ENCODE data around the gene ELAVL1. TPM values are rescaled to one million over a fixed set of nuclear protein-coding genes. Genes with fewer than 3 reads are reported as not detected.

The ELAVL1 gene
- total RNA-seq, 1 experiment from 2014 or later: 102 TPM

DNA sequence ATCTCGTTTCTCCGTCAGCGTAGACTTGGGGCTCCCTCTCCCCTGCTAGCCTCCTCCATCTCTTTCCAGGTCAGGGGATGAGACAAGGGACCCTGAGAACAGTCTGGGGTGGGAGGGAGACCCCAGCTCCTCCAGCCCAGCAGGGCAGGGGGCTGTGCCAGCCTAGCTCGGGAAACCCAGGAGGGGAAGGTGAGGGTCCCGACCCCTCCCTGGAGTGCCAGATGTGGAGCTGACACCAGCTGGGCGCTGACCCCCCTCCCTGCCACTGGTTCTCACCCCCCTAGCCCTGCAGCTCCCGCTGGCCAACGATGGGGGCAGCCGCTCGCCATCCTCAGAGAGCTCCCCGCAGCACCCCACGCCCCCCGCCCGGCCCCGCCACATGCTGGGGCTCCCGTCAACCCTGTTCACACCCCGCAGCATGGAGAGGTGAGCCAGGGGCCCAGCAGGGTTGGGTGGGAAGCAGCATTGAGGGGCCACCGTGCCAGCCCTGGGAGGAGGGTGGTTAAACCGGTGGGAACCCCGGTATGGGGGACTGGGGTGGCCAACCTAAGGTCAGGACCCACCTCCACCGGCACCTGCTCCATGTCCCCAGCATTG, 95.9 kb downstream of the ELAVL1 start:
- no peak for DNase-seq (ENCODE audit: low spot score)
- in situ Hi-C loops (cut with HindIII; ENCODE audit: low sequenced_read_pairs): no loop called here

DNA sequence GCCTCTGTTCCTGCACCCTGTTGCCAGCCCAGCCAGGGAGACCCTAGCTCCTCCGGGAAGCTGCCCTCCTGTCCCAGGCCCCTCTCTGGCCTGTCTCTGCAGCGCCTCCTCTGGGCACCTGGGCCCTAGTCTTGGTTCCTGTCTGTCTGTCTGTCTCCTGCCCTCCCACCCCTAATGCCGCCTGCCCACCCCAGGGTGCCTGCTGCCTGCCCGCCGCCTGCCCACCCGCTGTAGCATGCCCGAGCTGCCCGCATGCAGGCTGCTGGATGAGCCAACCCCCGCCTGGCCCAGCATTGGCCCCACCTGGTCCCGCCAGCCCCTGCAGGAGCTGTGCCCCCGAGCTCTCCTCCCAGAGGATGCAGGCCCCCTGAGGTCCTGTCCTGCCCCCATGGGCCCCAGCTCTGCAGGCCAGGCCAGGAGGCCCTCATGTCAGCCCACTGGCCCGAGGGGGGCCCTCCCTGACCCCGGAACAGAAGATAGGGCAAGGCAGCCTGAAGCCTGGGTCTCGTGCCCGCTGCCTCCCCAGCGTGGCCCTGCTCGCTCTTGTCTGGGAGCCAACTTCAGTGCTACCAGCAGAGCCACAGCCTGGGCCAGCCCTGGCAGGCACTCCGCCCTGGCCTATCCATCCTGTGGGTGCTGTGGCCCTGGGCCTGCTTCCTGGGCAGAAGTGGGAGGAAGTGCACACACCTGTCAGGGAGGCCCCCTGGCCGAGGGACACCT, 96.5 kb downstream of the ELAVL1 start:
- DNase-seq (ENCODE audit: low spot score): peak; percentile 50
- in situ Hi-C loops (cut with HindIII; ENCODE audit: low sequenced_read_pairs): no loop called here

Other genes with a start within 250 kb of the ELAVL1 start
- not detected in 2 replicates for gene CLEC4M, start 242.4 kb downstream of the ELAVL1 start, total RNA-seq (2014; rRNA removed; shearing (Covaris generic))
- gene EVI5L, start 175.4 kb downstream of the ELAVL1 start, total RNA-seq (2014; rRNA removed; shearing (Covaris generic)): 19.0 and 24.5 TPM in 2 replicates
- 0.03 and 0.49 TPM in 2 replicates for gene PRR36, start 131.3 kb downstream of the ELAVL1 start, total RNA-seq (2014; rRNA removed; shearing (Covaris generic))
- gene LRRC8E, start 117.1 kb downstream of the ELAVL1 start, total RNA-seq (2014; rRNA removed; shearing (Covaris generic)): 0.49 TPM in 1 of 2 replicates, not detected in the other
- 14.2 and 16.2 TPM in 2 replicates for gene MAP2K7, start 101.8 kb downstream of the ELAVL1 start, total RNA-seq (2014; rRNA removed; shearing (Covaris generic))
- gene TGFBR3L, start 90.8 kb downstream of the ELAVL1 start, total RNA-seq (2014; rRNA removed; shearing (Covaris generic)): not detected in 2 replicates
- gene SNAPC2, start 85.3 kb downstream of the ELAVL1 start, total RNA-seq (2014; rRNA removed; shearing (Covaris generic)): 35.1 and 37.8 TPM in 2 replicates
- 27.0 and 27.3 TPM in 2 replicates for gene CTXN1, start 79.5 kb downstream of the ELAVL1 start, total RNA-seq (2014; rRNA removed; shearing (Covaris generic))
- 100 and 168 TPM in 2 replicates for gene TIMM44, start 62.0 kb downstream of the ELAVL1 start, total RNA-seq (2014; rRNA removed; shearing (Covaris generic))
- 16.2 and 19.6 TPM in 2 replicates for gene CCL25, start 47.1 kb upstream of the ELAVL1 start, total RNA-seq (2014; rRNA removed; shearing (Covaris generic))
- gene FBN3, start 144.0 kb upstream of the ELAVL1 start, total RNA-seq (2014; rRNA removed; shearing (Covaris generic)): 0.55 and 0.81 TPM in 2 replicates
- 81.1 and 102 TPM in 2 replicates for gene CERS4, start 203.7 kb upstream of the ELAVL1 start, total RNA-seq (2014; rRNA removed; shearing (Covaris generic))